Body of pancreas (tissue), 4 donors: ENCODE data around the gene SUCLG1.

Experiments used
- POLR2A ChIP-seq, 3 donors: fragments of 450-650 bp; IDR thresholded peaks; one replicate each; pipeline ENCODE4 v1.6.1; 2016; ENCODE audit warnings: antibody characterized with exemption in 3 of 3, mild to moderate bottlenecking in 2 of 3
- TF ChIP-seq, protein P1 (sequence below), 7 experiments: fragments of 450-650 bp in 4 of 7; fragments of 200-600 bp in 3 of 7; sonication (generic) in 3 of 7; IDR thresholded peaks; one replicate each; pipeline ENCODE4 v1.5.1; 2016 to 2019; ENCODE audit warnings: antibody characterized with exemption in 7 of 7

DNA sequence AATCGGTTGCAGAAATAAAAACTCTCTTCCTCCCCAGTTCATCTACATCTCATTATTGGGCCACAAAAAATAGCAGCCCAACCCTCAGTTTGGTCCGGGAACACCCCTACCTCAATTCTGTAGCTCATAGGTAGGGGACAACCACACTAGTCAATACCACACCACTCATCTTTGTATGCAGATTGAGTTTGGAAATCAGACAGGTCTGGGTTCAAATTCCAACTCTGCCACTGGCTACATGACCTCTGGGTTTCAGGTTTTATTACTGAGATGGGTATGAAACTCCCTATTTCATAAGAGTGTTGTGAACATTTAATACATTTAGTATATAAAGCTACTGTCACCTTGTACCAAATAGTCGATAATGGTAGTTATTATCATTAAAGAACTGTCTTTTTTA, 2.2 kb upstream of the SUCLG1 start:
- TF ChIP-seq, protein P1, sequence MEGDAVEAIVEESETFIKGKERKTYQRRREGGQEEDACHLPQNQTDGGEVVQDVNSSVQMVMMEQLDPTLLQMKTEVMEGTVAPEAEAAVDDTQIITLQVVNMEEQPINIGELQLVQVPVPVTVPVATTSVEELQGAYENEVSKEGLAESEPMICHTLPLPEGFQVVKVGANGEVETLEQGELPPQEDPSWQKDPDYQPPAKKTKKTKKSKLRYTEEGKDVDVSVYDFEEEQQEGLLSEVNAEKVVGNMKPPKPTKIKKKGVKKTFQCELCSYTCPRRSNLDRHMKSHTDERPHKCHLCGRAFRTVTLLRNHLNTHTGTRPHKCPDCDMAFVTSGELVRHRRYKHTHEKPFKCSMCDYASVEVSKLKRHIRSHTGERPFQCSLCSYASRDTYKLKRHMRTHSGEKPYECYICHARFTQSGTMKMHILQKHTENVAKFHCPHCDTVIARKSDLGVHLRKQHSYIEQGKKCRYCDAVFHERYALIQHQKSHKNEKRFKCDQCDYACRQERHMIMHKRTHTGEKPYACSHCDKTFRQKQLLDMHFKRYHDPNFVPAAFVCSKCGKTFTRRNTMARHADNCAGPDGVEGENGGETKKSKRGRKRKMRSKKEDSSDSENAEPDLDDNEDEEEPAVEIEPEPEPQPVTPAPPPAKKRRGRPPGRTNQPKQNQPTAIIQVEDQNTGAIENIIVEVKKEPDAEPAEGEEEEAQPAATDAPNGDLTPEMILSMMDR (IDR thresholded peaks at IDR 0.05), result no peak
- no peak for TF ChIP-seq POLR2A (IDR thresholded peaks at IDR 0.05)
